Stomach (tissue), 4 donors: ENCODE data around the gene CASKIN2.

Source experiments
- POLR2A ChIP-seq, 4 donors: fragments of 450-650 bp; IDR thresholded peaks; one replicate each; pipeline ENCODE4 v1.6.1; 2016; ENCODE audit warnings: antibody characterized with exemption in 4 of 4, control low read depth in 2 of 4, mild to moderate bottlenecking in 1 of 4, moderate library complexity in 1 of 4
- POLR2AphosphoS5 ChIP-seq, 3 donors: sonication (generic); formaldehyde crosslinking; IDR thresholded peaks; one replicate each; pipeline ENCODE4 v1.6.1; 2016; ENCODE audit warnings: antibody characterized with exemption in 3 of 3

- TF ChIP-seq POLR2A (IDR thresholded peaks at IDR 0.05): no peak
- TF ChIP-seq POLR2AphosphoS5 (IDR thresholded peaks at IDR 0.05): peak in 2 of 3 donors; percentile 60 to 75
Observed at GRCh38 chr17:75456417-75457046, 58.8 kb downstream of the CASKIN2 start, which contains the start of gene TMEM94.
